GM21528 (cell line): ENCODE data around the gene CLIC4.

Source experiments
- ATAC-seq: cut with Tn5 transposase; IDR thresholded peaks from one replicate; pipeline ENCODE4 v1.9.1; 2021; ENCODE audit warnings: mild to moderate bottlenecking, moderate library complexity; ENCODE audit not compliant: unreplicated experiment, low FRiP score

CLIC4 gene

DNA sequence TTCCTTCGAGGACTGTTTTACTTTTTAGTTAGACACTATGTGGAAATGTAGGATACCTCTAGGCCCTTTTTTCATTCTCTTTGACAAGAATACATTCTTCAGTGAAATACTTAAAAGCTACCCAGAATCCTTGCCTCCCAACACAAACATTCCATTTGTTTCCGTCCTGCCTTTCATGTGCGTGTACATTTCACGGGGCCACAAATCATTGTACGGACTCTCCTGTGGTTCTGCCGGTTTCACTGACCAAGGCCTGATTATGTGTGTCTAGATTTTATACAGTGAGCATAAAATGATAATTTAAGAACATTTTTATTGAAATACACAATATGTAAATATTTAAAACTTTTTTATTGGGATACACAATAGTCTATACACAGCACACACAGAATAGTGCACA is 108.4 kb downstream of the CLIC4 start:
- ATAC-seq: no peak

DNA sequence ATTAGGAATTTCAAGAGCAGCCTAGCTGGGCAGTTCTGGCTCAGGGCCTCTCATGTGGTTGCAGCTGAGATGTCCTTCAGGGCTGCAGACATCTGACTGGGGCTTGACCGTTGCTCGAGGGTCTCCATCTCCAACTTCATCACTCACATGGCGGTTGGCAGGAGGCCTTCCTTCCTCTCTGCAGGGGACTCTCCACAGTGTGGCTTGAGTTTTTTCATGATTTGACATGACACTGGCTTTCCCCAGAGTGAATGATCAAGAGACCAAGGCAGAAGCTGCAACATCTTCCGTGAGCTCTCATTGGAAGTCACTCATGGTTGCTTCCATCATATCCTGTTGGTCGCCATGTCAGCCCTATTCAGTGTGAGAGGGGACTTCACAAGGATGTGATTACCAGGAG is 110.2 kb downstream of the CLIC4 start:
- ATAC-seq: no peak

DNA sequence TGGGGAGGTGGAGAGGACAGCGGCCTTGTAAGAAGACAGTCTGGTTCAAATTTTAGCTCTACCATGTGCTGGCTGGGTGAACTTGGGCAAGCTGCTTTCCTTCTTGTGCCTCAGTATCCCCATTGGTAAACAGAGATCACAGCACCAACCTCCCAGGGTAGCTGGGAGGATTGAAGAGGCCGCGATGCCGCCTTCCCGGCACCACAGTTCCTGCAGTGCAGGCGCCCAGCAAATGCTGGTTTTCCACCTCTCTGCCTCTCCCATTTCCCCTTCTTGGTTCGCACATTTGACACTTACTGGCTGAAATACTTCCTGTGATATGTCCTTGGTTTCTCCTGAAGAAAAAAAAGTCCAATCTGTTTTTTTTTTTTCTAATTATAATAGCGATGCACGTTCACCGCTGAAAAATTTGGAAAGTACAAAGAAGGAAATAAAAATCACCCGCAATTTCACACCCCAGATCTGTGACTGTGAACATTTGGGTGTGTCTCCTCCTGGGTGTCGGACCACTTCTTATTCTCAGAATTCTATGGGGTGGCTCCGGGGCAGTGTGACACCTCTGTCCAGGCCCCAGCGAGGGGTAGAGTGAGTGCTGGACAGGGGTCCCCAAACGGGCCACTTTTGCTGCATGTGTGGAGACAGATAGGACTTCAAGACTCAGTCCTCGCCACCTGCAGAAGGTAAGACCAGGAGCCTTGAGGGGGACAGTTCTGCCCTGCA is 111.7 kb downstream of the CLIC4 start:
- ATAC-seq: no peak

DNA sequence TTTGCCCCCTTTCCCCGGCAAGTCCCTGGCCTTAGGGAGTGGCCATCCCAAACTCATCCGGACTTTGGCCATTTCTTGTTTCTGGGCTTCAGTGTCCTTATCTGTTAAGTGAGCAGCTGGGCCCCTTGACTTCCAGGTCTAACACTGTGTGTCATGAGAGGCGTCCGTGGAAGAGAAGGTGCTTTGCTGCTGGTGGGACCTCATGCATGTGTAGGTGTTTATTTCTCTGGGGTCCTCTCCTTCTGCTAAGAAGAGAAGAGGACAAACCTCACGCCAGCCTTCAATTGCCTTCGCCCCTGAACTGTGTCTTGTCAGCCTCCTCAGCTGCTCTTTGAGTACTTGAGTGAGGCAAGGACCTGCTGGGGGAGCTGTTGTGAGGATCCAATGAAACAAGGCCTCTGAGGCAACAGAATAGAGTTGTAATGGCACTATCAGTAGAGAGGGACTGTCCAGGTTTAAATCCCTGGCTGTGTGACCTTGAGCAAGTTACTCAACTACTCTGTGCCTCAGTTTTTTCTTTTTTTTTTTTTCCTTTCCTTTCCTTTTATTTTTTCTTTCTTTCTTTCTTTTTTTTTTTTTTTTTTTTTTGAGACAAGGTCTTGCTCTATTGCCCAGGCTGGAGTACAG is 112.4 kb downstream of the CLIC4 start:
- ATAC-seq: no peak

DNA sequence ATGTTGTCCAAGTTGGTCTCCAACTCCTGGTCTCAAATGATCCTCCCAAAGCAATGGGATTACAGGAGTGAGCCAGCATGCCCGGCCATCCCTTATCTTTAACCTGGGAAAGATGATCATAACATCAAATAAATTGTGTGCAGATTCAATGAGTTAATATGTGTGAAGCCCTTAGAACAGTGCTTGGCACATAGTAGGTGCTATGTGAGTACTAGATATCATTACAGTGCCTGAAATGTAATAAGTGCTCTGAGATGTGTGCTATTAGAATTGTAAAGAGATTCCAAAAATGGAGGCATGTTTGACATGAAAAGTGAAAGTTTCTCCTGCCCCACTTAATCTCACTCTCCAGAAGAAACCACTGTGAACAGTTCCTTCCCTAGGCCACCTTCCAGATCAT is 113.0 kb downstream of the CLIC4 start:
- no peak for ATAC-seq

DNA sequence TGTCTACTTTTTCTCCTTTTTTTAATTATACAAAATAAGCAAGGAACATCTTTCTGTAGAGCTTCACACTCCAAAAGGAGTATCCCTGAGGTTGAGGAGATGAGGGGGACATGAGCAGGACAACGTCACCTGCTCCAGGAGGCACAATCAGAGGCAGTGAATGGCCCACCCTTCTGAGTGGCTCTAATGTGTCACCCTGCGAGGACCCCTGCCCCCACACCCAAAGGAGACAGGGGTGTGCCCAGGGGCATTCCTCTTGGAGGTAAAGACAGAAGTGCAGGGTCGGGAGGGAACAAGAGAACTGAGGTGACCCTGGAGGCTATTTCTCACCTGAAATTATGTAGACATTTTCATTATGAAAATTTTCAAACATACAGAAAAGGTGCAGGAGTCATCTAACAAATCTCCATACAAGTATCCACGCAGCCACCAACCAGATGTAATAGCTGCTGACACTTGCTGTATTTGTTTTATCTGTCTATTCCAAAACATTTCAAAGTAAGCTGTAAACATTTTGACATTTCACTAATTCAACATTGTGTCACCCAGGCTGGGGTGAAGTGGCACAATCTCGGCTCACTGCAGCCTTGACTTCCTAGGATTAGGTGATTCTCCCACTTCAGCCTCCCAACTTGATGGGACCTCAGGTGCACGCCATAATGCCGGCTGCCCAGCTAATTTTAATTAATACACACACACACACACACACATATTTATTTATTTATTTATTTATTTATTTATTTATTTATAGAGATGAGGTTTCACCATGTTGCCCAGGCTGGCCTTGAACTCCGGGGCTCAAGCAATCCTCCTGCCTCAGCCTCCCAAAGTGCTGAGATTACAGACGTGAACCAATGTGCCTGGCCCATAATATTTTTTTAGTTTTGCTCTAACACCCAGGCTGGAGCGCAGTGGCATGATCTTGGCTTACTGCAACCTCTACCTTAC is 114.1 kb downstream of the CLIC4 start:
- ATAC-seq: no peak

DNA sequence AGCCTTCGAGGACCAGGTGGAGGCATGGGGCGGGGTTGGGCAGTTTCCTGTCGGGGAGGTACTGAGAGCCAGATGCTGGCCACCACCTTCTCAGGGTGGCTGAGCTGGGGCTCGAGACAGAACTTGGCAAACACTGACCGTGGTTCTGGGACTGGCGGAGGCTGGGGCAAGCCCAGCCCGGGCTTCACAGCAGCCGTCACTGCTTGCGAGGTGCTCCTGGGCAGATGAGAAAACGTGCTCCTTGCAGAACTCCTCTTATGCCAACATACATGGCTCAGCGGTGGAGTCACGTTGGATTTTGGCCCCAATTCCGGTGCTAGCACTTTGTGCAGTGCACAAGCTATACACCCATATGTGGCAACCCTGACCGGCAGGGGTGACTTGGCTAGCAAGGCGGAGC is 115.6 kb downstream of the CLIC4 start:
- no peak for ATAC-seq

DNA sequence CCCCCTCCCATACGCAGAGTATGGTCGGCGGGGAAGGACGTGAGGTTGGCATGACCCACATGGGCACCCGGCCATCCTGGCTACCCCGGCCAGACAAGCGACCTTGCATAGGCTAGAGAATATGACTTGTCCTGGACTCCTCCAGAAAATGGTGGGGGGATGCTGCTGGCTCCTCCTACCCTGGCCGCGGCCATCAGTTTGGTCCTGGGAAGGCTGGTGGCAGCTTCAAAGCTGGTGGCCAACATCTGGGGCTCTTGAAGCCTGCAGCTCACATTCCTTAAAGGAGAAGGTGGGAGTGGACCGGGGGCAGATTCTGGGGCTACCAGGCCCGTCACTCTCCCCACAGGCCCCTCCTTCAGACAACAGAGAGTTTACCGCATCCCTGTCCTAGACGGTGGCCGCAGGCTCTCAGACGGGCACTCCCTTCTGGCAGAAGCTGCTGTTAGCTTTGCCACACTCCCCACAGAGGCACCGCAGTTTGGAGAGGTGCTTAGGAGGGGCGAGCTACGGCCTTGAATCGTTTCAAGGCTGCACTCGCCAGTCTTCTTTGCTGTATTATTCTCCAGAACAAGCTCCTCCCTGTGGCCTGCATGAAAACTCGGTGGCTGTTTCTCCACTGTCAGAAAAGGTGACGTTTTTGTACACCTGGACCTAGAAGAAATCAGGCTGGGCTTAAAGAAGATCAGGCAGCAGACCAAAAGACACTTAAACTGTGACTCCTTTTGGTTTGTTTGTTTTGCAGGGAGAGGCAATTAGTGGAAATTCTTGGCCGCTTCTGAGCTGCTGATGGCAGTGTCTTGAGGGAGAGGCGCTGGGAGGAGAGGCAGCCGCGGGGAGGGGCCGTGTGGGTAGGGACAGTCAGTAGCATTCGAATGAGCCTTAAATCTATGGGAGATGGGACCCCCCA is 116.8 kb downstream of the CLIC4 start:
- ATAC-seq: no peak

DNA sequence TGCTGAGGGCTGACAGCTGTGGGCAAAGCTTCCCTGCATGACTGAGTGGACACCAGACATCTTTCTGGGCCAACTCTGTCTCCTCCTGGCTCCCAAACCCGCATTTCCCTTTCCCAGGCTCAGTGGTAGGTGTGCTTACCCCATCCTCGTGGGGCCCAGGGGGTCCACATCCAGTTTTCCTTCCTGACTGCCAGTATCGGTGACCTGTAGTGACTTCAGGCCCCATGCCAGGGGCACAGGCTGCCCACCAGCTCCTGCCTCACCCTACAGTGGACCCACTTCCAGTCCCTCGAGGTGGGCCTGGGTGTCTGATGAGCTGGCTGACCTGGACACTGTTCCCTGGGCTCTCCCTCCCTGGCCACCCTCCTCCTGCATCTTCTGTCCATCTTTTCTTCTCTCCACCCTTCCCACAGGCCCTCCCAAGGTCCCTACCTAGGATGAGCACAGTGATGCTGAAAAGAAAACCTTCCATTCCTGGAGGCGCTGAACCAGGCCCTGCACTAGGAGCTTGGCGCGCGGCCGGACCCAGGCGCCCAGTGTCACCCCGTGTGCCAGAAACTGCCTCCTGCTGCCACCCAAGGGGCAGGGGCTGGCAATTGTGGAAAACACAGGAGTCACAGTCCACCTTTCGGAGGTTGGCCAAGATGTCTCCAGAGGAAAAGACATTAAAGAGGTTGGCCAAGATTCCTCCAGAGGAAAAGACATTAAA is 117.7 kb downstream of the CLIC4 start:
- no peak for ATAC-seq

DNA sequence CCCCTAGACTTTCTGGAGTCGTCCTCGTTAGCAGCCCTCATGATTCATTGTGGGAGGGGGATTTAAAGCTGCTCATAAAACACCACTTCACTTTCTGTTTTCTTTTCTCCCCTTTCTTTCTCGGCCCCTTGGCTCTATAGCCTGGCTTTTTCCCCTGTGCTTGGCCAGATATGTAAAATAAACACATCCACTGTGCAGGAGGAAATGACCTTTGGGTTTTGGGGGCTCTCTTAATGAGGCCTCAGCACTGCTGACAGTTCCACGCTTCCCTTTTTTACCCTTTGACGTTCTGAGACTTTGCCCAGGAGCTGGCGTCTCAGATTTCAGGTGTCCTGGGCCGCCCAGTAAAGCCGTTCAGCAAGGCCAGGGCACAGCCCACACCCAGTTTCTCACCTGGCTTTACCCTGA is 119.1 kb downstream of the CLIC4 start:
- ATAC-seq: no peak

DNA sequence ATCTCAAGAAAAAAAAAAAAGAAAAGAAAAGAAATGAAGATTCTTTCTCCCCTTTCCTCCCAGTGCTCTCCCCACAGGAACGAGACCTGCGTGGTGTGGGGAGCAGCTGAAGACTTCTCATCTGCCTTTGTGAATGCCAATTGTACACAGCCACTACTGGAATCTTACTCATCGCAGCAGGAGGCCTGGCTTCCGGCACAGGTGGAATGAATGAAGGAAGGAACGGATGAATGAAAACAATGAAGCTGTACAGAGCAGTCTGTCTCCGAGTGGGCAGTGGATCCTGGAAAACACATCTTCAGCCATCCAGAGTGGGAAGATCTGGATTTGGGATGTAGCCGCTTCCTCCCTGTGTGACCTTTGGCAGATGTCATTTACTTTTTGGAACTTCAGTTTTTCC is 119.9 kb downstream of the CLIC4 start:
- no peak for ATAC-seq

DNA sequence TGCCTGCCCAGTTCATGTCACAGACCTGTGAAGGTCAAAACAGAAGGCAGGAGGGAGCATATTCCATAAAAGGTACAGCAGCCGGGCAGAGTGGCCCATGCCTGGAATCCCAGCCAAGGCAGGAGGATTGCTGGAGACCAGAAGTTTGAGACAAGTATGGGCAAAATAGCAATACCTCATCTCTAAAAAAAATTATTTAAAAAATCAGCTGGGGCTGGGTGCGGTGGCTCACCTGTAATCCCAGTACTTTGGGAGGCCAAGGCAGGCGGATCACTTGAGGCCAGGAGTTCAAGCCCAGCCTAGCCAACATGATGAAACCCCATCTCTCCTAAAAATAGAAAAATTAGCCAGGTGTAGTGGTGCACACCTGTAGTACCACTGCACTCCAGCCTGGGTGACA is 120.3 kb downstream of the CLIC4 start:
- ATAC-seq: no peak

DNA sequence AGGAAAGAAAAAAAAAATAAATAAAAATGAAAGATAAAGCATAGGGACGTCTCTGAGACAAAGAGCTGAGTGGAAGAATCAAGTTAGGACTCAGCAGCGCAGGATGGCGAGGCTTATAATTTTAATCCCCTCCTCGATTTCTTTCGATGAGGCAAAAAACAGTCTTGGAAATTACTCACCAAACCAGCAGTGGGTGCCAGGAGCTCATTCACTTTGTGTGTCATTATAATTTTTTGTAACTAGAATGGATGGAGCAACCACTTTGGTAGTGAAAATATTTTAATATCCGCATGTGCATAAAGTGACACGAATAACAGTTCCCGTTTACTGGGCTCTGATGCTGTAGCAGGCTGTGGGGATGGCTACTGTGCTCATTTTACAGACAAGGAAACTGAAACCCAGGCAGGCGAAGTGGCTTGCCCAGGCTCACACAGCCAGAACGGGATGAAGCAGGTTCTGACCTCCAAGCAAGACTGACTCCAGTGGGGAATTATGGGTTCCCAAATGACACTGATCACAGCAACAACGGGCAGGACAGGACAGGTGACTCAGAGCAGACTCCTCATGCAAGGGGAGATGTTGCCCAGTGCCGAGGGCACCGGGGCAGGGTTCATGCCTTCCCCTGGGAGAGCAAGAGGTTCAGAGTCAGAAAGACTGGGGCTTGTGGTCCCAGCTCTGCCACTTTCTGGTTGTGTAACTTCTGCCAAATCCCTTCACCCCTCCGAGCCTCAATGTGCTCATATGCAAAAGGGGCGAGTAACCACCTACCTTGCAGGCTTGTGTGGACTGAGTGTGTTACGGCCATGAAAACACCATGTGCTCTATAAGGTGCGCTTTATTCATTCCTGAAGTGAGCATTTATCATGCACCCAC is 121.2 kb downstream of the CLIC4 start:
- no peak for ATAC-seq

DNA sequence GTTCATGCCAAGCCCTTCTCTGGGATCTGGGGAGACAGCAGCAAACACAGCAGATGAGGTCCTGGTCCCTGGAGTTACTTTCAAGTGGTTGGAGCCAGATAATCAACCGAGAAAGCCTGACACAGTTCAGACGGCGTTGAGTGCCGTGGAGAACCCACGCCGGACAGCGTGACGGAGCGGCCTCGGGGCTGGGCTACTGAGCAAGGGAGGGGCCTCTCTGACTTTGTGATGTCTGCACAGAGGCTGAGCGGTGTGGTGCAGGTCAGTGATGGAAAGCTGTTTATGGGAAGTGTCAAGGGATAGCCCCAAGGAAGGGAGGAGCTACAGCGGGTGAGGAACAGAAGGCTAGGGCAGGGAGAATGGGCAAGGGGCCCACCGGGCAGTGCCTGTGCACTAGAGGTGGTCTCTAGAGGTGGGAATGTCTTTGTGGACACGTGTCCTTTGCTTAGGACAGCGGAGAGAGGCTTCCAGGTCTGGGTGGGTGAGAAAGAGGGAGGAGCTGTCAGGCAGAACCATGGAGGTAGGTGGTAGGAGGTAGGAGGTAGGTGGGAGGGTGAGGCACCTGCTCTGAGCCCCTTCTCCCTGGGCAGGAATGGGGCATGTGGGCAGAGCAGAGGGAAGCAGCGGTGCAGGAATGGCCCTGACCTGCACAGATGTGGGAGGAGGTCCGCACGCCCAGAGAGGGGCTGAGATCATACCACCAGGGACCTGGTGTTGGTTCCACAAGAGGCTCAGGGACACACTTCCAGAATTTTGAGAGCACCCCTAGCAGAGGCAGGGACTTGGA is 122.0 kb downstream of the CLIC4 start:
- no peak for ATAC-seq

DNA sequence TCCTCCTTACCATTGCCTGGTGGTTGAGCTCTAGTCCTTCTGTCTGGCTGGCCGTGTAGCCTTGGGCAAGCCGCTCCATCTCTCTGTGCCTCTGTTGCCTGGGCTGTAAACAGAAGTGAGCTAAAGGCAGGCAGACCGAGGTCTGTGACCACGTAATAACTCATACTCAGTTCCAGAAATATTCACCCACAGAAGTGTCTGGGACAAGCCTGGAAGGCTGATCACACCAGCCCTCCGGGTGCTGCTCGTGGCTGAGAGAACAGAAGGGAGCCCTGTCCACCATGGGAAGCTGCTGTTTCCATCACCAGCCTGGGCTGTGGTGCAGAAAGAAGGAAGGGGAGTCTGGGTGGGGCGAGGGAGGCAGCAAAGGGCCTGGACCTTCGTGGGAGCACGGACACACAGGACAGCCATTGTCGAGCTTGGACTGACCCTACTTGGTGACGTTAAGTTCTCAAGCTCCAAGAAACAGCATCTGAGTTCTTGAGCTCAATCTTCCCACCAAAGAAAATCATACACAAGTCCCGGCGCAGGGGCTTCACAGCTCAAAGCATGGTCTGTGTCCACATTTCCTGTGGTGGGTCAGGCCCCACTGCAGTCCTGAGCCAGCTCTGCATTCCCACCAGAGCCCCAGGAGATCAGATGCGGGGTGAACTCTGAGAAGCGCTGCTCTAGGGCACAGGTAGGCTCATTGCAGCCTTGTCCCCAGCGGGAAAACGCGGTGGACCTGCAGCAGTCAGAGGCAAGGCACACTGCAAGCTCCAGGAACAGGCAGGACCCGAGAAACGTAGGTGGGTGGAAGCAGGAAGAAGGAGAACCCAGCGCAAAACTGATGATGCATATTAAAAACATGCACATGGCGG is 123.0 kb downstream of the CLIC4 start:
- ATAC-seq: no peak

DNA sequence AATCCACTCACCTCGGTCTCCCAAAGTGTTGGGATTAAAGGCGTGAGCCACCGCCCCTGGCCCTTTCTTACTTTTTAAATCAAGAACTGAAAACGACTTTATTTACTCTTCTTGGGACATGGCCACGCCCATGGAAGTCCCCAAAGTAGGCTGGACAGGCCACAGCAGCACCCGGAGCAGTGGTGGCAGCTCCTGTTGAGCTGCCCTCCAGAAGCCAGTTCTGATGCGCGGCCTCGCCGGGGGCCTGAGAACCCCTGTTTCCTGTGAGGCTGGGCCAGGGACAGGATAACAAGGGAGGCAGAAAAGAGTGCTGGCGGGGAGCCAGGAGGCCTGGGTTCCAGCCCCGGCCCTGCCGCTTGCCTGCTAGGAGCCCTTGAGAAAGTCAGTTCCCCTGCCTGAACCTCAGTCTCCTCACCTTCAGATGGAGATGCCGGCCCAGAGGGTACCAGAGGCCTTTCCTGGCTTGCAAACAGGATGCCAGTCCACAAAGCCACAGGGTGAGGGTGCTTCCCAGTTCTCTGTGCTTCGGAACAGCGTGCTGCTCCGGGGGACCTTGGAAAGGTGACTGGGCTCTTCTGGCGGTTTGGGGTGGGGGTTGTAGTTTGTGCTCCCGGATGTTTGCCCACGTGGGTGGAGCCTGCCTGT is 125.4 kb downstream of the CLIC4 start:
- ATAC-seq: no peak
